IMR-90 (cell line): ENCODE results near the gene CDT1.
A peak's percentile ranks its signal among the peaks of the same experiment; 100 is the strongest.

Source experiments
- CHD1 ChIP-seq: IDR thresholded peaks from 2 replicates; pipeline ENCODE4 v1.6.1; 2012; ENCODE audit warnings: low read depth, low read length, improper control_type of control experiment
- CTCF ChIP-seq: conservative IDR thresholded peaks from 2 replicates; pipeline ENCODE4 v1.5.1; 2012; ENCODE audit warnings: mild to moderate bottlenecking, low read depth, low read length, improper control_type of control experiment
- MXI1 ChIP-seq: IDR thresholded peaks from 2 replicates; pipeline ENCODE4 v1.6.1; 2012; ENCODE audit warnings: low read depth, mild to moderate bottlenecking, low read length, moderate library complexity, borderline replicate concordance
- POLR2A ChIP-seq: IDR thresholded peaks from 2 replicates; pipeline ENCODE4 v1.6.1; 2012; ENCODE audit warnings: mild to moderate bottlenecking, low read depth, low read length
- RCOR1 ChIP-seq: IDR thresholded peaks from 2 replicates; pipeline ENCODE4 v1.6.1; 2012; ENCODE audit warnings: mild to moderate bottlenecking, low read length, improper control_type of control experiment; ENCODE audit not compliant: insufficient replicate concordance
- USF2 ChIP-seq: fragments of 150-350 bp; IDR thresholded peaks from 2 replicates; pipeline ENCODE4 v1.6.1; 2017; ENCODE audit warnings: mild to moderate bottlenecking, antibody characterized with exemption, low read length, low read depth

DNA sequence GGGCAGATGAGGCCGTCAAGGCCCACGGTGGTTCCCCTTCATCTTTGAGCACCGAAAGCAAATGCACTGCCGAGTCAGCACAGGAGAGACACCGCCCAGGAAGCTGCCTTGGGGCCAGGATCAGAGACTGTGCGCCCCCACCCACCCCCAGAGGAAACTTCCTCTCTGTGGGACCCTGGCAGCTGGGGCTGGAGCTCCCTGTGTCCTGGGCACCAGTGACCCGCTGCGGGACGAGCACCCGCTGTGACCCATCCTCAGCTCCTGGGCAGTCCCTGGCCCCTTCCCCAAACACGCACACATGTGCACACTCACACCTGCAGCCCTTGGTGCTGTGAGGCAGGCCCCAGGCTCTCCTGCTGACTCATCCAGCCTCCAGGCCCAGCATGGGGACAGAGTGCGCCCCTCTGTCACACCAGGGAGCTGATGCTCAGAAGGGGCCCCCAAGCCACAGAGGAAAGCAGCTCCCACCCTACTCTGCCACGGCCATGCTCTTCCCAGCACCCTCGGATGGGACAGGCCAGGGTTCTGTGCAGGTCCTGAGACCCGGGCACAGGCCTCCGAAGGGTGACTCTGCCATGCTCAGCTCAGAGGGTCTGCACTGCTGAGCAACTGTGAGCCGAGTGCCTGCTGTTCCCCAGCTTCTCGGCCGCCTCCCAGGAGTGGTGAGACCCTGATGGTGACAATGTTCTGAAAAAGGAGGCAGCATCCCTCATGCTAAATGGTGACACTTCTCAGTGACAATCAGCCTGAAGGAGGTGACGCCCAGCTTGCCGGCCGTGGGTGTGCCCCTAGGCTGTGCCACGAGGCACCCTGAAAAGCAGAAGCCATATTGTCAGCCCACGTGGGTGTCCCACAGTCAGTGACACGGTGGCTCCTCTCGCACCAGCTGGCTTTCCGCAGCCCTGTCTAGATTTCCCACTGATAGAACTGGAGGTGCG lies 22.2 kb upstream of the CDT1 start:
- TF ChIP-seq CTCF = no peak
- TF ChIP-seq MXI1 = 0 out of 2 replicates have a peak, but pooled peaks have one; percentile 16
- TF ChIP-seq RCOR1 = no peak
- TF ChIP-seq POLR2A = no peak
- TF ChIP-seq CHD1 = no peak
- no peak for TF ChIP-seq USF2
